ENCODE results near the gene ADAT2. TPM values are rescaled to one million over a fixed set of nuclear protein-coding genes. Genes with fewer than 3 reads are reported as not detected.

The ADAT2 gene
- total and polyA plus RNA-seq, 8 donors: 8.8 to 38.9 (median 32.2) TPM

GRCh38 chr6:143374014-143374413 lies 76.5 kb downstream of the ADAT2 start:
- intact Hi-C loops (cut with DNase I): no loop called here
- DNase-seq: no peak
- ATAC-seq: no peak

More at GRCh38 chr6:143374014-143374413, 76.5 kb downstream of the ADAT2 start:
- Histone ChIP-seq H3K27me3 (no peaks in the 10 kb centered on the region), H3K4me1 (no peaks in the 10 kb centered on the region), H3K4me3 (no peak overlapping the region), H3K27ac (no peak overlapping the region), H3K9me3 (peaks cover 0 to 4% of the 10 kb centered on the region in 2 donors), H3K36me3 (no peaks in the 10 kb centered on the region)
- TF ChIP-seq CTCF (IDR thresholded peaks at IDR 0.05): no peak

Other genes with a start within 250 kb of the ADAT2 start
- 10 to 100 TPM; 13.4 to 15.6 TPM for gene PEX3, start 110 bp upstream of the ADAT2 start, total RNA-seq
- gene PEX3, start 110 bp upstream of the ADAT2 start, polyA plus RNA-seq (ENCODE audit: insufficient read length in 6 of 6): 10 to 100 TPM; 28.8 to 32.8 (median 30.9) TPM
- gene FUCA2, start 61.0 kb upstream of the ADAT2 start, total RNA-seq: 10 to 100 TPM; 45.6 to 83.4 TPM
- gene FUCA2, start 61.0 kb upstream of the ADAT2 start, polyA plus RNA-seq (ENCODE audit: insufficient read length in 6 of 6): 10 to 100 TPM; 42.8 to 53.6 (median 50.7) TPM
- 10 to 100 TPM; 67.0 to 71.1 TPM for gene PHACTR2, start 227.3 kb upstream of the ADAT2 start, total RNA-seq
- 10 to 100 TPM; 43.7 to 54.5 (median 47.2) TPM for gene PHACTR2, start 227.3 kb upstream of the ADAT2 start, polyA plus RNA-seq (ENCODE audit: insufficient read length in 6 of 6)

Measured in left lung (tissue), 10 donors.